K562 (cell line): ENCODE measurements around the gene RAD1. TPM values are rescaled to one million over a fixed set of nuclear protein-coding genes. Genes with fewer than 3 reads are reported as not detected.

Experiments used
- L3MBTL2 ChIP-seq: fragments of 450-650 bp; IDR thresholded peaks from 2 replicates; pipeline ENCODE4 v1.6.1; 2016; ENCODE audit warnings: mild to moderate bottlenecking, moderate library complexity
- SIRT6 ChIP-seq: IDR thresholded peaks from one replicate; pipeline ENCODE4 v1.6.1; 2012; ENCODE audit warnings: low read depth, mild to moderate bottlenecking, control low read depth, inconsistent platforms, low read length, moderate library complexity
- SMAD4 ChIP-seq: fragments of 250-450 bp; sonication (Bioruptor Pico); conservative IDR thresholded peaks from 2 replicates; pipeline ENCODE4 v1.8.0; 2021; ENCODE audit warnings: inconsistent platforms, mild to moderate bottlenecking, moderate library complexity
- SMARCE1 ChIP-seq: fragments of 450-650 bp; IDR thresholded peaks from 2 replicates; pipeline ENCODE4 v1.7.1; 2016; ENCODE audit warnings: mild to moderate bottlenecking
- polyA plus RNA-seq, 8 experiments: library from polyadenylated mRNA; depleted of rRNA in 4 of 8; stranded (reverse) in 5 of 8; unstranded in 3 of 8; fragments of >200 nt; fragmentation: Nextera tagmentation in 2 of 8; fragmentation: Illumina TruSeq in 1 of 8; extraction: Ambion mirVana in 2 of 8; extraction: Trizol in 1 of 8; gene quantifications; 2 replicates each; pipeline versions ENCODE4 v1.2.1 to v1.2.3, GENCODE V29; 2011 to 2014; ENCODE audit warnings: inconsistent platforms in 1 of 8, missing spikeins in 1 of 8
- total RNA-seq, 7 experiments: library from RNA; depleted of rRNA in 6 of 7; stranded (reverse); fragments of >200 nt in 6 of 7; fragmentation: Illumina TruSeq in 2 of 7; extraction: Trizol in 2 of 7; gene quantifications; 2 replicates each; pipeline versions ENCODE4 v1.2.1 to v1.2.3, GENCODE V29; 2011 to 2021; ENCODE audit warnings: low replicate concordance in 1 of 7
- TF ChIP-seq, protein P1 (sequence below), 2 experiments: fragments of 150-350 bp in 1 of 2; IDR thresholded peaks; 2 replicates each; pipeline ENCODE4 v1.6.1; 2012 to 2016; ENCODE audit warnings: low read depth in 2 of 2, low read length in 2 of 2, mild to moderate bottlenecking in 1 of 2, moderate library complexity in 1 of 2
- TF ChIP-seq, protein P2 (sequence below): fragments of 450-650 bp; formaldehyde crosslinking; IDR thresholded peaks from 2 replicates; pipeline ENCODE4 v1.4.0; 2020; ENCODE audit warnings: mild to moderate bottlenecking, moderate library complexity
- TF ChIP-seq, protein P3 (sequence below): fragments of 250-450 bp; sonication (Bioruptor Pico); IDR thresholded peaks from 2 replicates; pipeline ENCODE4 v1.5.0; 2022; ENCODE audit warnings: mild to moderate bottlenecking

RAD1 gene
- total and polyA plus RNA-seq, 9 of the 15 experiments (the other 6 are each of a cell fraction or from before 2014, with no cell fraction given): 44.5 to 148 (median 60.8) TPM

DNA sequence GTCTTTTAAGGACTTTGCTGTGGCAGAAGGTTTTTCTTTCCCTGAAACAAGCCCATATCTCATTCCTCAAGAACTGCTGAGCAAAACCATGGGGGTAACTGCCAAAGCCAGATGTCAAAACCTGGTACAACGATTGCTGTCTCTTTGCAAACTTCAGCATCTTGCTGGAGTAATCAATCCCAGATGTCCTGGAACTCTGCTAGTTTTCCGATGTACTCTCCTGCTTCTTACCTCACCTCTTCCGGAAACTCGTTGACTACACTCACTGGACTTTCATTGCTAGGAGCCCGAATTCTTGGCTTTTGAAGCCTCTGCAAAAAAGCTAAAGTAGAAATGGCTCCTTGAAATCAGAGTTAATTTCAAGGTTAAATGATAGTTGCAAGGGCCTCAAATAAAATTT, 23.3 kb downstream of the RAD1 start (continued):
- TF ChIP-seq, protein P1, sequence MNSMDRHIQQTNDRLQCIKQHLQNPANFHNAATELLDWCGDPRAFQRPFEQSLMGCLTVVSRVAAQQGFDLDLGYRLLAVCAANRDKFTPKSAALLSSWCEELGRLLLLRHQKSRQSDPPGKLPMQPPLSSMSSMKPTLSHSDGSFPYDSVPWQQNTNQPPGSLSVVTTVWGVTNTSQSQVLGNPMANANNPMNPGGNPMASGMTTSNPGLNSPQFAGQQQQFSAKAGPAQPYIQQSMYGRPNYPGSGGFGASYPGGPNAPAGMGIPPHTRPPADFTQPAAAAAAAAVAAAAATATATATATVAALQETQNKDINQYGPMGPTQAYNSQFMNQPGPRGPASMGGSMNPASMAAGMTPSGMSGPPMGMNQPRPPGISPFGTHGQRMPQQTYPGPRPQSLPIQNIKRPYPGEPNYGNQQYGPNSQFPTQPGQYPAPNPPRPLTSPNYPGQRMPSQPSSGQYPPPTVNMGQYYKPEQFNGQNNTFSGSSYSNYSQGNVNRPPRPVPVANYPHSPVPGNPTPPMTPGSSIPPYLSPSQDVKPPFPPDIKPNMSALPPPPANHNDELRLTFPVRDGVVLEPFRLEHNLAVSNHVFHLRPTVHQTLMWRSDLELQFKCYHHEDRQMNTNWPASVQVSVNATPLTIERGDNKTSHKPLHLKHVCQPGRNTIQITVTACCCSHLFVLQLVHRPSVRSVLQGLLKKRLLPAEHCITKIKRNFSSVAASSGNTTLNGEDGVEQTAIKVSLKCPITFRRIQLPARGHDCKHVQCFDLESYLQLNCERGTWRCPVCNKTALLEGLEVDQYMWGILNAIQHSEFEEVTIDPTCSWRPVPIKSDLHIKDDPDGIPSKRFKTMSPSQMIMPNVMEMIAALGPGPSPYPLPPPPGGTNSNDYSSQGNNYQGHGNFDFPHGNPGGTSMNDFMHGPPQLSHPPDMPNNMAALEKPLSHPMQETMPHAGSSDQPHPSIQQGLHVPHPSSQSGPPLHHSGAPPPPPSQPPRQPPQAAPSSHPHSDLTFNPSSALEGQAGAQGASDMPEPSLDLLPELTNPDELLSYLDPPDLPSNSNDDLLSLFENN (IDR thresholded peaks at IDR 0.05; ENCODE audit: low read depth in 2 of 2, low read length in 2 of 2): no peak
- TF ChIP-seq L3MBTL2 (no peak), SMARCE1 (no peak), SIRT6 (no peak), SMAD4 (CRISPR knock-in tag) (no peak)
- TF ChIP-seq, protein P2, sequence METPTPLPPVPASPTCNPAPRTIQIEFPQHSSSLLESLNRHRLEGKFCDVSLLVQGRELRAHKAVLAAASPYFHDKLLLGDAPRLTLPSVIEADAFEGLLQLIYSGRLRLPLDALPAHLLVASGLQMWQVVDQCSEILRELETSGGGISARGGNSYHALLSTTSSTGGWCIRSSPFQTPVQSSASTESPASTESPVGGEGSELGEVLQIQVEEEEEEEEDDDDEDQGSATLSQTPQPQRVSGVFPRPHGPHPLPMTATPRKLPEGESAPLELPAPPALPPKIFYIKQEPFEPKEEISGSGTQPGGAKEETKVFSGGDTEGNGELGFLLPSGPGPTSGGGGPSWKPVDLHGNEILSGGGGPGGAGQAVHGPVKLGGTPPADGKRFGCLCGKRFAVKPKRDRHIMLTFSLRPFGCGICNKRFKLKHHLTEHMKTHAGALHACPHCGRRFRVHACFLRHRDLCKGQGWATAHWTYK (CRISPR knock-in tag): no peak
- TF ChIP-seq, protein P3, sequence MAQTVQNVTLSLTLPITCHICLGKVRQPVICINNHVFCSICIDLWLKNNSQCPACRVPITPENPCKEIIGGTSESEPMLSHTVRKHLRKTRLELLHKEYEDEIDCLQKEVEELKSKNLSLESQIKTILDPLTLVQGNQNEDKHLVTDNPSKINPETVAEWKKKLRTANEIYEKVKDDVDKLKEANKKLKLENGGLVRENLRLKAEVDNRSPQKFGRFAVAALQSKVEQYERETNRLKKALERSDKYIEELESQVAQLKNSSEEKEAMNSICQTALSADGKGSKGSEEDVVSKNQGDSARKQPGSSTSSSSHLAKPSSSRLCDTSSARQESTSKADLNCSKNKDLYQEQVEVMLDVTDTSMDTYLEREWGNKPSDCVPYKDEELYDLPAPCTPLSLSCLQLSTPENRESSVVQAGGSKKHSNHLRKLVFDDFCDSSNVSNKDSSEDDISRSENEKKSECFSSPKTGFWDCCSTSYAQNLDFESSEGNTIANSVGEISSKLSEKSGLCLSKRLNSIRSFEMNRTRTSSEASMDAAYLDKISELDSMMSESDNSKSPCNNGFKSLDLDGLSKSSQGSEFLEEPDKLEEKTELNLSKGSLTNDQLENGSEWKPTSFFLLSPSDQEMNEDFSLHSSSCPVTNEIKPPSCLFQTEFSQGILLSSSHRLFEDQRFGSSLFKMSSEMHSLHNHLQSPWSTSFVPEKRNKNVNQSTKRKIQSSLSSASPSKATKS: no peak
